HepG2 (cell line): ENCODE measurements around the gene LMTK2. TPM values are rescaled to one million over a fixed set of nuclear protein-coding genes. Genes with fewer than 3 reads are reported as not detected.

ENCODE experiments used
- ATAC-seq: fragments of 200-7000 bp; cut with Tn5 transposase; 3 replicates; pipeline ENCODE4 v1.9.1; 2020; ENCODE audit warnings: mild to moderate bottlenecking, moderate library complexity
- BruUV-seq: library from RNA; stranded (reverse); fragments of 400-500 nt; replicated peaks from 2 replicates; lab custom pipeline; 2021; lab: Mats Ljungman, UMichigan
- CTCF ChIA-PET: fragments of 300-600 bp; formaldehyde crosslinking; extraction: SDS; loops from one replicate; lab custom pipeline; 2021; ENCODE audit warnings: low total read pairs, inconsistent platforms, low intra/inter-chr PET ratio; lab: Yijun Ruan, JAX
- POLR2A ChIA-PET: fragments of 350-600 bp; sonication (Branson Sonifier 250); formaldehyde crosslinking; loops from one replicate; lab custom pipeline; 2020; ENCODE audit warnings: antibody characterized with exemption, inconsistent platforms; lab: Yijun Ruan, JAX
- DNase-seq: peaks from one replicate; pipeline ENCODE4 v3.0.0-alpha.2; 2015; ENCODE audit warnings: low spot score
- FAIRE-seq: peaks from 3 replicates; lab custom pipeline; 2011; peaks lifted over from hg19 to GRCh38; lab: Jason Lieb, UNC
- H2AFZ ChIP-seq: one replicate; pipeline ENCODE4 v1.6.1; 2011; ENCODE audit warnings: low read length, inconsistent platforms
- H3K27ac ChIP-seq: fragments of 300-600 bp; 3 replicates; pipeline ENCODE4 v1.8.0; 2011; ENCODE audit warnings: mixed run types, mild to moderate bottlenecking, mixed read lengths, low read length, inconsistent platforms; ENCODE audit not compliant: insufficient read depth; ENCODE audit errors: extremely low read length
- H3K27me3 ChIP-seq, 2 experiments: fragments of 200-600 bp in 1 of 2; 2 replicates in 1 of 2; 3 replicates in 1 of 2; pipeline versions ENCODE4 v1.6.0 to v1.8.0; 2011; ENCODE audit warnings: low read length in 2 of 2, mild to moderate bottlenecking in 2 of 2, moderate library complexity in 2 of 2, inconsistent platforms in 1 of 2; ENCODE audit not compliant: insufficient read depth in 2 of 2, control insufficient read depth in 1 of 2
- H3K36me3 ChIP-seq, 2 experiments: fragments of 200-600 bp in 1 of 2; replicated peaks in 1 of 2; 2 replicates in 1 of 2; 3 replicates in 1 of 2; pipeline versions ENCODE4 v1.5.1 to v1.8.0; 2011; ENCODE audit warnings: low read length in 2 of 2, inconsistent platforms in 1 of 2; ENCODE audit not compliant: insufficient read depth in 2 of 2, control insufficient read depth in 1 of 2
- H3K4me1 ChIP-seq: 2 replicates; pipeline ENCODE4 v1.5.1; 2012; ENCODE audit warnings: low read length, inconsistent platforms; ENCODE audit not compliant: insufficient read depth
- H3K4me2 ChIP-seq: 2 replicates; pipeline ENCODE4 v1.6.0; 2011; ENCODE audit warnings: low read depth, low read length, inconsistent platforms
- H3K4me3 ChIP-seq, 3 experiments: fragments of 200-600 bp in 1 of 3; sonication (generic), shearing (Covaris generic) in 1 of 3; replicated peaks in 1 of 3; 2 replicates each; pipeline ENCODE4 v1.5.1; 2011 to 2016; ENCODE audit warnings: low read length in 3 of 3, inconsistent platforms in 2 of 3, low read depth in 2 of 3, mild to moderate bottlenecking in 2 of 3, control low read depth in 1 of 3, mixed read lengths in 1 of 3; ENCODE audit not compliant: insufficient read depth in 1 of 3
- H3K79me2 ChIP-seq: one replicate; pipeline ENCODE4 v1.6.1; 2011; ENCODE audit warnings: low read length, inconsistent platforms; ENCODE audit not compliant: insufficient read depth
- H3K9ac ChIP-seq: 2 replicates; pipeline ENCODE4 v1.6.0; 2011; ENCODE audit warnings: mild to moderate bottlenecking, low read depth, low read length, inconsistent platforms; ENCODE audit not compliant: insufficient read depth
- H3K9me3 ChIP-seq: 2 replicates; pipeline ENCODE4 v1.5.1; 2012; ENCODE audit warnings: mild to moderate bottlenecking, low read length
- H4K20me1 ChIP-seq: 2 replicates; pipeline ENCODE4 v1.6.0; 2011; ENCODE audit warnings: inconsistent platforms, mild to moderate bottlenecking, low read length, moderate library complexity; ENCODE audit not compliant: insufficient read depth
- CREB1 ChIP-seq, 2 experiments: fragments of 450-650 bp in 1 of 2; IDR thresholded peaks; 2 replicates each; pipeline ENCODE4 v1.6.1; 2016 to 2017; ENCODE audit warnings: control low read depth in 1 of 2, mild to moderate bottlenecking in 1 of 2, missing compliant biosample characterization in 1 of 2, missing genetic modification characterization in 1 of 2
- DNMT1 ChIP-seq: sonication (generic); formaldehyde crosslinking; IDR thresholded peaks from 2 replicates; pipeline ENCODE4 v1.5.1; 2020; ENCODE audit warnings: mild to moderate bottlenecking, missing genetic modification reagents
- FLYWCH1 ChIP-seq: sonication (generic); formaldehyde crosslinking; IDR thresholded peaks from 2 replicates; pipeline ENCODE4 v1.8.1; 2023; ENCODE audit warnings: mild to moderate bottlenecking, missing genetic modification reagents
- NR1H2 ChIP-seq: sonication (generic); formaldehyde crosslinking; IDR thresholded peaks from 2 replicates; pipeline ENCODE4 v1.8.1; 2022; ENCODE audit warnings: low read depth, missing genetic modification reagents, borderline replicate concordance
- RFX5 ChIP-seq: IDR thresholded peaks from 2 replicates; pipeline ENCODE4 v1.6.1; 2011; ENCODE audit warnings: low read depth, low read length, improper control_type of control experiment
- SOX6 ChIP-seq, 2 experiments: fragments of 450-650 bp in 1 of 2; sonication (generic) in 1 of 2; formaldehyde crosslinking in 1 of 2; IDR thresholded peaks; 2 replicates each; pipeline versions ENCODE4 v1.4.0 to v1.6.1; 2017 to 2020; ENCODE audit warnings: antibody characterized with exemption in 1 of 2, mild to moderate bottlenecking in 1 of 2, missing genetic modification reagents in 1 of 2
- TFDP2 ChIP-seq: sonication (generic); formaldehyde crosslinking; IDR thresholded peaks from 2 replicates; pipeline ENCODE4 v1.4.0; 2020; ENCODE audit warnings: missing genetic modification reagents
- ZFX ChIP-seq: sonication (generic); formaldehyde crosslinking; IDR thresholded peaks from 2 replicates; pipeline ENCODE4 v1.4.0; 2020; ENCODE audit warnings: mild to moderate bottlenecking, low read depth, missing genetic modification reagents, moderate library complexity
- ZNF317 ChIP-seq: sonication (generic); formaldehyde crosslinking; IDR thresholded peaks from 2 replicates; pipeline ENCODE4 v1.5.0; 2020; ENCODE audit warnings: mild to moderate bottlenecking, missing genetic modification reagents
- WGBS: methylation state at CpG from one replicate; pipeline ENCODE4 v1.1.6; 2017; ENCODE audit warnings: low lambda C conversion rate; 5-methylcytosine and 5-hydroxymethylcytosine counted together
- in situ Hi-C: cut with HindIII; loops from 2 replicates; pipeline ENCODE4 v1.10.0; 2017; ENCODE audit warnings: low pct_unique_long_range_greater_than_20kb; ENCODE audit not compliant: extremely low pct_ligation_motif_present
- intact Hi-C: fragments of 100-400 bp; cut with micrococcal nuclease; formaldehyde crosslinking; loops from one replicate; pipeline ENCODE4 v1.10.0; 2022; ENCODE audit not compliant: unreplicated experiment
- polyA plus RNA-seq, 8 experiments: library from polyadenylated mRNA; depleted of rRNA in 3 of 8; stranded (reverse) in 7 of 8; unstranded in 1 of 8; fragments of >200 nt; fragmentation: Illumina TruSeq in 4 of 8; extraction: Trizol in 4 of 8; gene quantifications; 2 replicates each; pipeline versions ENCODE4 v1.2.1 to v1.2.3, GENCODE V29; 2011 to 2016; ENCODE audit warnings: low read depth in 4 of 8, missing spikeins in 1 of 8, mixed read lengths in 1 of 8; ENCODE audit not compliant: insufficient read depth in 1 of 8
- total RNA-seq, 5 experiments: library from RNA; depleted of rRNA; stranded (reverse); fragments of >200 nt; fragmentation: Illumina TruSeq; extraction: Trizol; gene quantifications; 2 replicates each; pipeline ENCODE4 v1.2.3, GENCODE V29; 2016; ENCODE audit warnings: low read depth in 1 of 5
- TF ChIP-seq, protein P1 (sequence below): sonication (generic); formaldehyde crosslinking; IDR thresholded peaks from 2 replicates; pipeline ENCODE4 v1.8.0; 2022; ENCODE audit warnings: missing genetic modification reagents, mild to moderate bottlenecking, inconsistent platforms, borderline replicate concordance
- TF ChIP-seq, protein P2 (sequence below): sonication (generic); formaldehyde crosslinking; IDR thresholded peaks from 2 replicates; pipeline ENCODE4 v1.4.0; 2020; ENCODE audit warnings: mild to moderate bottlenecking, low read depth, missing genetic modification reagents
- TF ChIP-seq, protein P3 (sequence below): sonication (generic); formaldehyde crosslinking; IDR thresholded peaks from 2 replicates; pipeline ENCODE4 v1.5.0; 2020; ENCODE audit warnings: mild to moderate bottlenecking, missing genetic modification reagents, borderline replicate concordance

LMTK2 gene
- total and polyA plus RNA-seq, 2 of the 13 experiments (the other 11 are each of a cell fraction or from before 2014, with no cell fraction given), result 9.5 to 11.7 TPM

GRCh38 chr7:98081319-98081718 is 25.3 kb upstream of the LMTK2 start:
- no peaks in the 10 kb centered on the region for H3K9me3 ChIP-seq
- ChIA-PET CTCF (no interaction called here), POLR2A (no interaction called here)
- DNase-seq (no peak), ATAC-seq (no peak), FAIRE-seq (no peak)
- no TSS peak for BruUV-seq
- in situ Hi-C loops, result no loop called here
- H3K9ac ChIP-seq, result no peak overlapping the region
- no peaks in the 10 kb centered on the region for H3K36me3 ChIP-seq
- H3K4me2 ChIP-seq, result no peak overlapping the region
- no peaks in the 10 kb centered on the region for H3K79me2 ChIP-seq
- WGBS, result 58% methylated on average over 7 of the region's 7 CpGs
- H3K4me1 ChIP-seq, result peaks cover 13% of the 10 kb centered on the region
- H3K27me3 ChIP-seq, result peaks cover 0 to 5% of the 10 kb centered on the region in 2 experiments; a peak in 2 of 5 replicates
- H3K4me3 ChIP-seq, result no peak overlapping the region
- H2AFZ ChIP-seq, result no peak overlapping the region
- no peak overlapping the region for H3K27ac ChIP-seq
- no peaks in the 10 kb centered on the region for H4K20me1 ChIP-seq
- TF ChIP-seq, protein P1, sequence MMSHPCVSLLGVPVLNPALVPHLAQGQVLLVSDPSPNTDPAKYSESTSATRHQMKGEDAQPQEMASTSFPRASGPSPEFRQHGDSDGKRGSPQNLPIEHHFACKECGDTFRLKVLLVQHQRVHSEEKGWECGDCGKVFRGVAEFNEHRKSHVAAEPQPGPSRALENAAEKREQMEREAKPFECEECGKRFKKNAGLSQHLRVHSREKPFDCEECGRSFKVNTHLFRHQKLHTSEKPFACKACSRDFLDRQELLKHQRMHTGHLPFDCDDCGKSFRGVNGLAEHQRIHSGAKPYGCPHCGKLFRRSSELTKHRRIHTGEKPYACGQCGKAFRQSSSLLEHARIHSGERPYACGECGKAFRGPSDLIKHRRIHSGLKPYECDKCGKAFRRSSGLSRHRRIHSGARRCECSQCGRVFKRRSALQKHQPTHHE (CRISPR knock-in tag), result no peak
- TF ChIP-seq TFDP2 (CRISPR knock-in tag), result no peak
- TF ChIP-seq SOX6 (IDR thresholded peaks at IDR 0.05), result no peak
- no peak for TF ChIP-seq SOX6 (CRISPR knock-in tag; IDR thresholded peaks at IDR 0.05)
- no peak for TF ChIP-seq RFX5
- no peak for TF ChIP-seq DNMT1 (CRISPR knock-in tag)
- no peak for TF ChIP-seq FLYWCH1 (CRISPR knock-in tag)
- no peak for TF ChIP-seq NR1H2
- TF ChIP-seq, protein P2, sequence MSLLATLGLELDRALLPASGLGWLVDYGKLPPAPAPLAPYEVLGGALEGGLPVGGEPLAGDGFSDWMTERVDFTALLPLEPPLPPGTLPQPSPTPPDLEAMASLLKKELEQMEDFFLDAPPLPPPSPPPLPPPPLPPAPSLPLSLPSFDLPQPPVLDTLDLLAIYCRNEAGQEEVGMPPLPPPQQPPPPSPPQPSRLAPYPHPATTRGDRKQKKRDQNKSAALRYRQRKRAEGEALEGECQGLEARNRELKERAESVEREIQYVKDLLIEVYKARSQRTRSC (CRISPR knock-in tag), result no peak
- TF ChIP-seq CREB1 (IDR thresholded peaks at IDR 0.05), result no peak
- TF ChIP-seq CREB1 (CRISPR knock-in tag; IDR thresholded peaks at IDR 0.05), result no peak
- no peak for TF ChIP-seq ZFX (CRISPR knock-in tag)
- TF ChIP-seq ZNF317, result no peak
- TF ChIP-seq, protein P3, sequence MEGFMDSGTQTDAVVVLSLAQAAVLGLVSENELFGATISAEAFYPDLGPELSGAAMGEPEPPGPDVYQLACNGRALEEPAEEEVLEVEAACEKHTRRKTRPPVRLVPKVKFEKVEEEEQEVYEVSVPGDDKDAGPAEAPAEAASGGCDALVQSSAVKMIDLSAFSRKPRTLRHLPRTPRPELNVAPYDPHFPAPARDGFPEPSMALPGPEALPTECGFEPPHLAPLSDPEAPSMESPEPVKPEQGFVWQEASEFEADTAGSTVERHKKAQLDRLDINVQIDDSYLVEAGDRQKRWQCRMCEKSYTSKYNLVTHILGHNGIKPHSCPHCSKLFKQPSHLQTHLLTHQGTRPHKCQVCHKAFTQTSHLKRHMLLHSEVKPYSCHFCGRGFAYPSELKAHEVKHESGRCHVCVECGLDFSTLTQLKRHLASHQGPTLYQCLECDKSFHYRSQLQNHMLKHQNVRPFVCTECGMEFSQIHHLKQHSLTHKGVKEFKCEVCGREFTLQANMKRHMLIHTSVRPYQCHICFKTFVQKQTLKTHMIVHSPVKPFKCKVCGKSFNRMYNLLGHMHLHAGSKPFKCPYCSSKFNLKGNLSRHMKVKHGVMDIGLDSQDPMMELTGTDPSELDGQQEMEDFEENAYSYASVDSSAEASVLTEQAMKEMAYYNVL (CRISPR knock-in tag), result no peak
- TF ChIP-seq, all 625 proteins: peak for 0
- intact Hi-C loops, result no loop called here
